GM12892 (cell line): ENCODE measurements around the gene RNF215.

Experiments
- POLR2A ChIP-seq: IDR thresholded peaks from 2 replicates; pipeline ENCODE4 v1.6.1; 2011; ENCODE audit warnings: low read depth, low read length, control low read depth
- POLR2AphosphoS5 ChIP-seq: IDR thresholded peaks from 2 replicates; pipeline ENCODE4 v1.6.1; 2011; ENCODE audit warnings: low read depth, low read length, control low read depth

GRCh38 chr22:30332551-30332950, 54.7 kb downstream of the RNF215 start:
- TF ChIP-seq POLR2A (no peak), POLR2AphosphoS5 (peak; percentile 14; the same call in 1 of the 2 replicates)
